HG02852 (cell line): ENCODE measurements around the gene LGMN.
"Not testable (repeated sequence)": the region's sequence is repeated elsewhere in the genome, so short reads cannot be mapped to it uniquely, and the experiment has no call there.

Experiments
- ATAC-seq: cut with Tn5 transposase; IDR thresholded peaks from one replicate; pipeline ENCODE4 v1.9.1; 2021; ENCODE audit warnings: mild to moderate bottlenecking, moderate library complexity; ENCODE audit not compliant: unreplicated experiment

The LGMN gene

DNA sequence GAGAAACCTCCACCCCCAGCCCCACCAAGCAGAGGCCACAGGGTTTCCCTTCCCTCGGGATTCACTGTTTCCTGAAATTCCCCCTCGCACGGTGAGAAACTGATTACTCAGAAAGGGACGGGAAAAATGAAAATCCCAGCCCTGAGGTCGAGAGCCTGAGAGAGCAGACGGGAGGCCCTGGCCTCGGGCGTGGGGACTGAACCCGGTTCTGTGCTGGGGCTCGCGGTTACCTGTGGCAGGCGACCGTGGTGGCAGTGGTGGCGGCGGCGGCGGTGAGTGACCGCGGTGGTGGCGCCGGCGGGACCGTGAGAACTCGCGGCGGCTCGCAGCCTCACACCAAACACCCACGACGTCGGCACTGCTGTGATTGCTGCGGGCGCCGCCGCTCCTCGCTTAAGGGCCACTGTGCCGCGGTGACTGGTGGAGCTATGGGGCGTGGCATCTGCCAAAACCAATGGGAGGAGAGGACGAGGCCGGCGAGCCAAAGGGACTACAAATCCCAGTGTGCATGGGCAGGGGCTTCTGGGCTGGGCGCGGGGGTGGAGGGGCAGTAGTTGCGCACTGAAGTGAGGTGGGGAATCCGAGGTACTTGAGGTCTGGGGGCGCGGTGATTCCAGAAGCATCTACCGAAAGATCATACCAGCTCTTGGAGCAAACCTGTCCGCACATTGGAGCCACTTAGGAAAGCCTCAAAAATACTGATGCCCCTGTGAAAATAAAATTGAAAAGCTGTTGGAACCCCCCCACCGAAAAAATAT is at the start of gene LGMN:
TSS of gene LGMN (minus strand) at position 369 of the 758 bp plus-strand sequence. CDS start 15,841 bp downstream, outside the sequence.
- ATAC-seq, result peak; percentile 77

DNA sequence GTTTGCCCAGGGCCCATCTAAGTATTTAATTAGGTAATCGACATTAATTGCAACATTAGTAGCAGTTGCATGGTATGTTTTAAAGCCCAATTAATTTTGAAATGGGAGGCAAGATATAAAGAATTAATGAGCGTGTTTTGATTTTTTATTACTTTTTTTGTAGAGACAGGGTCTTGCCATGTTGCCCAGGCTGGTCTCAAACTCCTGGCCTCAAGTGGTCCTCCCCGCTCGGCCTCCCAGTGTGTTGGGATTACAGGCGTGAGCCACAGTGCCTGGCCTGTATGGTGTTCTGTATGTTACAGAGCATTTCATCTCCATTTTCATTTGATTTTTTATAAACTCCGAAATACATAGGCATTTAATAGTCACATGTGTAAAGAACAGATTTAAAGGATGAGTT is 46.5 kb upstream of the LGMN start:
- no peak for ATAC-seq

DNA sequence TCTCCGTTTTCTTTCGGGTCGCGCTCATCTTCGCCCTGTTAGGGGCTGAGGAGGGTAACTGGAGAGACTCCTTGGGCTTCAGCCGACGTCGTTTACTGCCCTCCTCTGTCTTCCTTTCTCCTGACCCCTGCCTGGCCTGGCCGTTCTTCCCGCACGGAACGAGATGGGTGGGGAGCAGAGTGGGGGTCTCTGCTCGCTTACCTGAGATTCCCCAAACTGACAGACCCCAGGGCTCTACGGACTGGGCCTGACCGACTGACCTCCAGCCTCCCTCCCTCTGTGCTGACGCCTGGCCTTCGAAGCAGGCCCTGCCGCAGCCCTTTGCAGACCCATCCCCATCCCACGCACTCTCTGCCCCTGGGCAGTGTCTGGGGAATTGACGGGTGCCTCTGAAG is 46.1 kb upstream of the LGMN start:
- ATAC-seq, result no peak

- peak; percentile 96 for ATAC-seq
Observed at GRCh38 chr14:92793709-92794546, 45.5 kb upstream of the LGMN start, which contains the start of gene GOLGA5. TSS of gene GOLGA5 (plus strand) at chr14:92794305. CDS start at chr14:92797438, 3,133 bp downstream.

GRCh38 chr14:92792885-92793284 is 44.5 kb upstream of the LGMN start:
- ATAC-seq, result no peak

- ATAC-seq, result no peak
Observed at GRCh38 chr14:92789457-92790089, 41.1 kb upstream of the LGMN start.

DNA sequence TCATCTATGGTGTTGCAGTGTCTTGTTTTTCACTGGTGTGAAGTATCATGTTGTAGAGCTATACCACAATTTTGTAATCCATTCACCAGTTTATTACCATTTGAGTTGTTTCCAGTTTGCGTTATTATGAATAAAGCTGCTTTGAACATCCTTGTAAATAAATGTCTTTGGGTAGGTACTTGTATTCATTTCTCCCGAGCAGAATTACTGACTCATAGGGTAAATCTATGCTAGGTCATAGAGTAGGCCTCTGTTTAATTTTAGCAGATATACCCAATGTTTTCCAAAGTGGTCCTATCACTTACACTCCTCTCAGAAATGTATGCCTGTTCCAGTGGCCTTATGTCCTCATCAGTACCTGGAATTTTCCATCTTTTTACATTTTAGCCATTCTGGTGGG is 39.1 kb upstream of the LGMN start:
- ATAC-seq, result no peak

GRCh38 chr14:92786427-92786756 is 38.0 kb upstream of the LGMN start:
- ATAC-seq, result no peak

DNA sequence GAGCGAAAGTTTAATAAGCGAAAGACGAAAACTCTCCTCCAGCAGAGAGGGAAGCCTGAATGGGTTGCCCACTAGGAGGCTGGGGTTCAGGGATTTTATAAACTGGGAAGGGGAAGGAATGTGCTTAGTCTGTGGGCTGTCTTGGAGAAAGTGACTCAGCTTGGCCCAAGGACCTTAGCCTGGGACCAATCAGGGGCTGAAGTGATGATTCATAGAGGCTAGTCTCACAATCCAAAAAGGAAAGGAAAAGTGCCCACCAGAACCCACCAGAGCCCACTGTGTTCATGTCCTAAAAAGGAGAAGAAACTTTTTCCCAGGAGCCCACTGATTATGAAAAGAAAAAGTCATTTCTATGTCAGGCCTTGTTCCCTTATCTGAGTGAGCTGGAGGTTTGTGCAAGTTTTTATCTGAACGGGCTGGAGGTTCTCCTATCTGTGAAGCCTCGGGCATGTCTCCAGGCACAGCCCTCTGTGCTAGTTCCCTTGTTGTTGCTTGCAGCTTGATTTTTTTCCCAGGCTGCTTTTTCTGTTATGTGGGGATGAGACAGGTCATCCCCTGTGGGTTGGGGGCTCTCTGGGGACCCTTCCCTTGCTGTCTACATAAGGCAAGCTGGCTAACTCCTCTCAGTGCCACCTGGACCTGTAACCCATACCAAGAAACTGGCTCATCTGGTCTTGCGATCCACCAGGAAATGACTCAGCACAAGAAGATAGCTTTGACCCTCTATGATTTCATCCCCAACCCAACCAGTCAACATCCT is 37.4 kb upstream of the LGMN start:
- no peak for ATAC-seq

GRCh38 chr14:92783813-92784431 is 35.5 kb upstream of the LGMN start:
- peak; percentile 49 for ATAC-seq

- ATAC-seq, result no peak
Observed at GRCh38 chr14:92781350-92781749, 32.9 kb upstream of the LGMN start.

DNA sequence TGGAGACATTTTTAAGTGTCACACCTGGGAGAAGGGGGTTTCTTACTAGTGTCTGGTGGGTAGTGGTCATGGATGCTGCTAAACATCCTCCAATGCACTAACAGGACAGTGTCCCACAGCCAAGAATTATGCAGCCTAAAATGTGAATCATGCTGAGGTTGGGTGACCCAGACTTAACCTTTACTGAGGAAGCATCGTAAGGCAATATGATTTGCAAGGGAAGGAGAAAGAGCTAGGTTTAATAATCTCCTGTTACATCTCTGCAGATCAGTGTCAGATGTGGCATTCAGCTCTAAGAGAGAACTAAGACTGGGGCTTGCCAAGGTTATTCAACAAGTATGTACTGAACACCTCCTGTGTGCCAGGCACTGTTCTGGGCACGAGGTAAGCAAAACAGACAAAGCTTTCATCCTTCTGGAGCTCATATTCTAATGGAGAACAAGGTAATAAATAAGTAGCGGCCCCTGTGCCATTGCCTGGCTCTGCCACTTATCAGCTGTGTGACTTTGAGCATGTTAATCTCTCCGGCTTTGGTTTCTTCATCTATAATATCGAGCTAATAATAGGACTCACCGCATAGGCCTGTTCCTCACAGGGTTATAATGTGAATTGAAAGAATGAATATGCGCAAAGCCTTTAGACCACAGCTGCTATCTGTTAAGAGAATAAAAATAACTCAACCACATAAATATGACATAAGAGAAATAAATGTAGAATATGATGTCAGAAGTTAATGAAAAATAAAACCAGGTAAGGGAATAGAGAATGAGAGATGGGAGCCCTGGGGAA is 32.2 kb upstream of the LGMN start:
- no peak for ATAC-seq

DNA sequence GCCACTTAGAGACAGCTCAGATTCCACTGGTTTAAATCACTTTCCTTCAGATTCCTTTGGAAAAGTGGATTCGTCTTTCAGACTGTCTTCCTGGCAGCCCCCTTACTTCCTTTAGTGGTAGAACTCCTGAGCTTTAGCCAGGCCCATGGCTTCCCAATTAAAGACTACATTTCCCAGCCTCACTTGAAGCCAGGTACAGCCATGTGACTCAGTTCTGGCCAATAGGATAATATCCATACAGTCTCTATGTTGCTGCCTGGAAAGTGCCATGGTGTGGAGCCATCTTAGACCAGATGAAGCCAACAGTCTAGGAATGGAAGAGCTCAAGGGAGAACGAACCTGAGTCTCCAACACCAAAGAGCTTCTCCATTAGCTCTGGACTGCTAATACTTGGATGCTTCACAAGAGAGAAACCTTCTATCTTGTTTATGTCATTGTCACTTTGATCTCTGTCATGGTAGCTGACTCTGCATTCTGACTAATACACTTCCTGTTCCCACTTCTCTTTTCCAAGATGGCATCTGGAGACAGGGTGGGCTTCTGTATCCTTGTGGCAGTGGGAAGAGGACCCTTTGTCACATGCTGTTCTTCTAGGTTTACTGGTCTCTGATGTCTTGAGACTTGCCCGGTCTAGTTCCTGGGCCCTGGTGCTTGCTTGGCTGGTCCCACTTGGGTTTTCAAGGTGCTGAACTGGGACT is 30.6 kb upstream of the LGMN start:
- not testable (repeated sequence) for ATAC-seq

GRCh38 chr14:92775292-92775691 is 26.9 kb upstream of the LGMN start:
- ATAC-seq, result peak; percentile 92

GRCh38 chr14:92774572-92774971 is 26.1 kb upstream of the LGMN start:
- ATAC-seq, result no peak

DNA sequence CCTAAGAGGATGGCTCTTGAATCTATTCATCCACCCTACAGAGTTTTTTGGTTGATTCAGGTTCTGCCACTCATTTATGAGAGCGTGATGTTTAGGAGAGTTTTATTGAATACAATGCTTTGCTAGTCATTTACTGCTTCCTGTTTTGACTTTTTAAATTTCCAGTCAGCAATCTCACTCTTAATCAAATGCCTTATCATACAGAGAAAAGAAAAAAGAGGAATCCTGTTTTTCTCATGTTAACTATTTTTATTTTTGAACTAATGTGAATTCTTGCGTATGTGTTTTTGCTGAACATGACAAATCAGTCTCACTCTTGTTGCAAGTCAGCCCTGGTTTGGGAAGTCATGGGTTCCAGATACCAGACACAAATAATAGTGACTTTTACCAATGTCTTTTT is 22.1 kb upstream of the LGMN start:
- no peak for ATAC-seq

GRCh38 chr14:92768795-92769194 is 20.4 kb upstream of the LGMN start:
- ATAC-seq, result no peak

DNA sequence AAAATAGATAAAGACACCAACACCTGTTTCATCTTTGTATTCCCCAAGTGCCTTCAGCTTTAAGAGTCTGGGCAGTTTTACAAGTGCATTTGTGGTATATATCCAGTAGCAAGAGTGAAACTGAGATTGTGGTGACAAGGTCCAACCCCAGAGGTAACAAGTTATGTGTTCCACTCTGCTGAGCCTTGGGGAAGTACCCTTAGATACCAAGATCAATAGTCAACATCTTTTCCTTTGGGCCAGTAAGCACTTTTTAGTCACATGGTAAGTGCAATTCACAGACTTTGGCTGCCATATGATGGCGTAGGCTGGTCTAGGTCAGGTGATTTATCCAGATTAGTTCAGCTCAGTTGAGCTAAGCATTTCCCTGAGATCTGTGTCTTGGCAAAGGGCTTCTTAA is 19.8 kb upstream of the LGMN start:
- peak; percentile 91 for ATAC-seq
